Measurements from ENCODE around the gene PLAAT3. TPM values are rescaled to one million over a fixed set of nuclear protein-coding genes. Genes with fewer than 3 reads are reported as not detected.

Gene PLAAT3
- total RNA-seq, 1 donor from 2014 or later: 19.8 TPM

DNA sequence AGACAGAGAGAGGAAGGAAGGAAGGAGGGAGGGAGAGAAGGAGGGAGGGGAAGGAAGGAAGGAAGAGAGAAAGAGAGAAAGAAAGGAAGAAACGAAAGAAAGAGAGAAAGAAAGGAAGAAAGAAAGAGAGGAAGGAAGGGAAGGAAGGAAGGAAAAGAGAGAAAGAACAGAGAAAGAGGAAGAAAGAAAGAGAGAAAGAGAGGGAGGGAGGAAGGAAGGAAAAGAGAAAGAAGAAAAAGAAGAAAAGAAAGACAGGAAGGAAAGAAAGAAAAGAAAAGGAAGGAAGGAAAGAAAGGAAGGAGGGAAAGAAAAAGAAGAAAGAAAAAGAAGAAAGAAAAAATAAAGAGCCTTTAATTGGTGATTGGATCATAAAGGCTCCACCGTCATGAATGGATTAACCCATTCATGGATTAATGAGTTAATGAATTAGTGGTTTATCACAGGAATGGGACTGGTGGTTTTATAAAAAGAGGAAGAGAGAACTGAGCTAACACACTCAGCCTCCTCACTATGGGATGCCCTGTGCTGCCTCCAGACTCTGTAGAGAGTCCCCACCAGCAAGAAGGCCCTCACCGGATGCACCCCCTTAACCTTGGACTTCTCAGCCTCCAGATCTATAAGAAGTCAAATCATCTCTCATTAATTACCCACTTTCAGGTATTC lies 42.1 kb downstream of the PLAAT3 start:
- no peak overlapping the region for H3K9ac ChIP-seq (ENCODE audit: low read depth in 1 of 3, low read length in 3 of 3)

DNA sequence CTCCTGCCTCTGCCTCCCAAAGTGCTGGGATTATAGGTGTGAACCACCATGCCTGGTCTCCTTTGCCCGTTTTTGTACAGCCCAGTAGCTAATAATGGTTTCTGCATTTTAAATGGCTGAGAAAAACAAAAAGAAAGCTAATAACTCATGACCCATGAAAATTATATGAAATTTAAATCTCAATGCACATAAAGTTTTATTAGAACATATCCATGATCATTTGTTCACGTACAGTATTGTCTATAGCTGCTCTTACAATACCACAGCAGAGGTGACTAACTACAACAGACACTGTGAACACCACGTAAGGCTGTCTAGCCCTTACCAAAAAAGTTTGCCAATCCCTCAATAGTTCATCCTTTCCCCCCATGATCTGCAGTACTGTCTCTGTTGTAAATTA lies 44.7 kb downstream of the PLAAT3 start:
- H3K9ac ChIP-seq (ENCODE audit: low read depth in 1 of 3, low read length in 3 of 3): no peak overlapping the region
- peaks cover 0 to 4% (median 0%) of the 10 kb centered on the region in 3 donors for H3K36me3 ChIP-seq (ENCODE audit: control insufficient read depth in 3 of 3, insufficient read depth in 3 of 3, low read length in 3 of 3)
- no peak overlapping the region for H3K4me3 ChIP-seq (ENCODE audit: low read length in 3 of 3)
- no peaks in the 10 kb centered on the region for H3K9me3 ChIP-seq (ENCODE audit: control insufficient read depth in 3 of 3, low read length in 3 of 3)
- no peak overlapping the region for H3K27ac ChIP-seq (ENCODE audit: low read depth, low read length)
- peaks cover 17 to 22% (median 20%) of the 10 kb centered on the region in 3 donors for H3K4me1 ChIP-seq (ENCODE audit: control insufficient read depth in 3 of 3, insufficient read depth in 3 of 3, low read length in 3 of 3)
- no peaks in the 10 kb centered on the region for H3K27me3 ChIP-seq (ENCODE audit: control insufficient read depth in 3 of 3, insufficient read depth in 3 of 3, low read length in 3 of 3)

More for the DNA sequence above, 42.1 kb downstream of the PLAAT3 start:
- Histone ChIP-seq H3K27me3 (ENCODE audit: control insufficient read depth in 3 of 3, insufficient read depth in 3 of 3, low read length in 3 of 3) (no peaks in the 10 kb centered on the region), H3K9me3 (ENCODE audit: control insufficient read depth in 3 of 3, low read length in 3 of 3) (no peaks in the 10 kb centered on the region), H3K4me3 (ENCODE audit: low read length in 3 of 3) (no peak overlapping the region), H3K36me3 (ENCODE audit: control insufficient read depth in 3 of 3, insufficient read depth in 3 of 3, low read length in 3 of 3) (peaks cover 0 to 4% (median 3%) of the 10 kb centered on the region in 3 donors), H3K4me1 (ENCODE audit: control insufficient read depth in 3 of 3, insufficient read depth in 3 of 3, low read length in 3 of 3) (peaks cover 22 to 33% (median 24%) of the 10 kb centered on the region in 3 donors), H3K27ac (ENCODE audit: low read depth, low read length) (no peak overlapping the region)

DNA sequence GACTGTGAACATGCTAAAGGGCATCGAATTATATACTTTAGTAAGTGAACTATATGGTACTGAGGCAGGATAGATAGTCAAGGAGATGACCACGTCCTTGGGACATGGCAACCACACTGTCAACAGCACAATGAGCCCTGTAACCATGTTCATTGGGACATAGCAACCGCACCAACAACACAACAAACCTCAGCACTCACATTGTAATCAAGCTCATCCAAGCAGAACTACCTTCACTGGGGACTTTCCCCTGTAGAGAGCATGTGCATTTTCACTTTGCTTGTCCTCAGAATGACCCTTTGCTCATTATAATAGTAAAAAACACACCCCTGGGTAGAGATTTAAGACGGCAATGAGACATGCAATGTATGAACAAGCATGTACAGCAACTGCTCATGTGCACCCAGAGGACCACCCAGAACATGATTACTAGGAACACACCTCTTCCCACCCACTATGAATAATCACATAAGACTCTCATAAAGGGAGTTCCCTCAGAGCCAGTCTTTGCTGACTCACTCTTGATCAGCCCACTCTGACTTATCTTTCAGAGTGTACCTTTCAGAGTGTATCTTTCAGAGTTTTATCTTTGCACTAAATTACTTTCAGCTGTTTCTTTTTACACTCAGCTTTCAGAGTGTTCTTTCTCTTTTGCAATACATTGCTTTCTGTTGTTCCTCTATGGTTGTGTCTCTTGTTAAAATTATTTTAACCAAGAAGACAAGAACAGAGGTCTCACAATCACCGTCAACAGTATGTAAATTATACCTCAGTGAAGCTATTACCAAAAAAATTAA lies 47.0 kb downstream of the PLAAT3 start:
- Histone ChIP-seq H3K4me3 (ENCODE audit: low read length in 3 of 3) (peak overlapping the region in 1 of 3 donors; percentile 6), H3K4me1 (ENCODE audit: control insufficient read depth in 3 of 3, insufficient read depth in 3 of 3, low read length in 3 of 3) (peaks cover 7 to 11% (median 9%) of the 10 kb centered on the region in 3 donors), H3K36me3 (ENCODE audit: control insufficient read depth in 3 of 3, insufficient read depth in 3 of 3, low read length in 3 of 3) (no peaks in the 10 kb centered on the region), H3K27me3 (ENCODE audit: control insufficient read depth in 3 of 3, insufficient read depth in 3 of 3, low read length in 3 of 3) (no peaks in the 10 kb centered on the region), H3K9ac (ENCODE audit: low read depth in 1 of 3, low read length in 3 of 3) (peak overlapping the region in 1 of 3 donors; percentile 10), H3K9me3 (ENCODE audit: control insufficient read depth in 3 of 3, low read length in 3 of 3) (no peaks in the 10 kb centered on the region), H3K27ac (ENCODE audit: low read depth, low read length) (peak overlapping the region; percentile 14)

DNA sequence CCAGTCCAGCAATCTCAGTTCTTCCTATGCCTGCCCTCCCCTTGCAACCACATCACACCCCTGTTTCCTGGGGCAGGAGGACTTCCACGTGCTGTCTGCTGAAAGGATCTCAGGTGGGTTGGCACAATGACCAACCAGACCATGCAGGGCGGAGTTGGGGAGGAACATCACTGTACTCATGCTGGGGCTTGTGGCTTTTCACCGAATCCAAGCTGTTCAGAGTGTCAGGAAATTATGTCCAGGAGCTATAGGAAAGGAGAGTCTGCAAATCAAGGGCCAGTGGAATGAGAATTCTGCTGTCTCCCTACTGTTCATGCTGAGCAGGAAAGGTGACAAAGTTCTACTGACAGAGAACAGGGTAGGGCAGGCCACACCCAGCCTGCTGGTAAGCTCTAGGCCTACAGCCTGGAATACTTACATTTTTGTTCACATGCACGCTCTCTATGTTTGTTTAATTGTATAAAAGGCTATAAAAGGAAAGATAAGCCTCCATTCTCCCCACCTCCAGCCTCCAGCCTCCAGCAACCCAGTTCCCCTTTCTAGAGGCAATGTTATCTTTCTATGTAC lies 49.4 kb downstream of the PLAAT3 start:
- Histone ChIP-seq H3K9me3 (ENCODE audit: control insufficient read depth in 3 of 3, low read length in 3 of 3) (no peaks in the 10 kb centered on the region), H3K4me1 (ENCODE audit: control insufficient read depth in 3 of 3, insufficient read depth in 3 of 3, low read length in 3 of 3) (peaks cover 7 to 13% (median 9%) of the 10 kb centered on the region in 3 donors), H3K27me3 (ENCODE audit: control insufficient read depth in 3 of 3, insufficient read depth in 3 of 3, low read length in 3 of 3) (no peaks in the 10 kb centered on the region), H3K9ac (ENCODE audit: low read depth in 1 of 3, low read length in 3 of 3) (no peak overlapping the region), H3K27ac (ENCODE audit: low read depth, low read length) (no peak overlapping the region), H3K36me3 (ENCODE audit: control insufficient read depth in 3 of 3, insufficient read depth in 3 of 3, low read length in 3 of 3) (no peaks in the 10 kb centered on the region), H3K4me3 (ENCODE audit: low read length in 3 of 3) (no peak overlapping the region)

DNA sequence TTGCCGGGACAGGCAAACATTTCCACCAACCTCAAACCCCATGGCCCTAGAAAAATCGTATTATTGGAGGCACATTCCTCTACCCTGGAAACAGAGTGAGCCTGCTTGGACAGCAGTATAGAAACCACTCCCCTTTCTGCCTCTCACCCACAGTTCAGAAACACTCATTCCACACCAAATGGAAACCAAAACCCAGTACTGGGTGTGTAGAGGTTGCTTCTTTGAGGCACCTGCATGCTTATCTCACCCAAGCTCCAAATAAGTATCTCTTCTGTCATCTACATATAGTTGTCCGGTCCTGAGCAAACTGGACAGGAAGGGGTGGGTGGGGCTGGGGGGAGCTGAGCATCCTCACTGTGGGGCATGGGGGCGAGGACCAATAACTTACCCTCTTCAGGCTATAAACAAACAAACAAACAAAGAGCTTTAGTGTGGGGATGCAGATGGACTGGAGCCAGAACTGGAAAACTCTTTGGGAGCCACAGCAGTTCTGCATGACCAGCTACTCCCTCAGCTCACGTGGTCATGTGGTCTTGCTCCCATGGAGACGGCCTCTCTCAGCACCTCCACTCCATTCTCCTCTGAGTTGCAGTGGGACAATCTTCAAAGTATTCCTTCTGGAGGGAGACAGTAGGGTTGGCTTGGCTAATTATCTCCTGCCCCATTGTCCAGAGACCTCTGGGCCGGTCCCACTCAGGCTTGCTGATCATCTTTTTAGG lies 50.0 kb downstream of the PLAAT3 start:
- Histone ChIP-seq H3K4me1 (ENCODE audit: control insufficient read depth in 3 of 3, insufficient read depth in 3 of 3, low read length in 3 of 3) (peaks cover 7 to 13% (median 9%) of the 10 kb centered on the region in 3 donors), H3K9ac (ENCODE audit: low read depth in 1 of 3, low read length in 3 of 3) (no peak overlapping the region), H3K36me3 (ENCODE audit: control insufficient read depth in 3 of 3, insufficient read depth in 3 of 3, low read length in 3 of 3) (no peaks in the 10 kb centered on the region), H3K4me3 (ENCODE audit: low read length in 3 of 3) (no peak overlapping the region), H3K9me3 (ENCODE audit: control insufficient read depth in 3 of 3, low read length in 3 of 3) (no peaks in the 10 kb centered on the region), H3K27me3 (ENCODE audit: control insufficient read depth in 3 of 3, insufficient read depth in 3 of 3, low read length in 3 of 3) (no peaks in the 10 kb centered on the region), H3K27ac (ENCODE audit: low read depth, low read length) (no peak overlapping the region)

DNA sequence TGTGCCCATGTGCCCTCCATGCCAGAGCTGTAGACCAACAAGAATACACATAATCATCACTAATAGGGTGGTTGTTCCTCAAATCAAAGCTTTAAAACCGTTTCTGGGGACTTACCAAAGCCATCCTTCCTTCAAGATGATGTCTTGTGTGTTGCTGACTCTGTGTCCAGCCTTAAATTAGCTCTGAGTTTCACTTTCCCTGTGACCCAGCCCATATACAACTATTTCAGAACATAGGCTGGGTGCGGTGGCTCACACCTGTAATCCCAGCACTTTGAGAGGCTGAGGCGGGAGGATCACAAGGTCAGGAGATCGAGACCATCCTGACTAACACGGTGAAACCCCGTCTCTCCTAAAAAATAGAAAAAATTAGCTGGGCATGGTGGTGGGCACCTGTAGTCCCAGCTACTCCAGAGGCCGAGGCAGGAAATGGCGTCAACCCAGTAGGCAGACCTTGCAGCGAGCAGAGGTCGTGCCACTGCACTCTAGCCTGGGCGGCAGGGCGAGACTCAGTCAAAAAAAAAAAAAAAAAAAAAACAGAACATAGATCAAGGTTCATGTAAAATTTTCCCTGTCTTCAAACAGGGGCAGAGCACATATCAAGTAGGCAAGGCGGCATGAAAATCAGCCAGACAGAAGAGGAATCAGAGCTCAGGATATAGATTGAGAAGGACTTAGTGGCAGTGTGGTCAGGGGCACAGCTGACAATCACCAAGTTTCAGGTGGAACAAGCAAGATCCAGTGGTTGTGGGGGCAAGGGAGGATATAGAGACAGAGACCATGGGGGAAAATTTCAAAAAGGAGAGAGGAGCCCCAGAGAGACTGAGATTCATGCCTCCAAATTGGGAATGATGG lies 50.8 kb downstream of the PLAAT3 start, which contains the start of gene PLAAT2:
TSS of gene PLAAT2 (minus strand) at position 179 of the 855 bp plus-strand sequence. CDS start at position 124, 55 bp downstream.
- Histone ChIP-seq H3K4me1 (ENCODE audit: control insufficient read depth in 3 of 3, insufficient read depth in 3 of 3, low read length in 3 of 3) (peaks cover 7 to 13% (median 9%) of the 10 kb centered on the region in 3 donors), H3K27ac (ENCODE audit: low read depth, low read length) (no peak within 1 kb of the TSS), H3K36me3 (ENCODE audit: control insufficient read depth in 3 of 3, insufficient read depth in 3 of 3, low read length in 3 of 3) (no peaks in the 10 kb centered on the region), H3K27me3 (ENCODE audit: control insufficient read depth in 3 of 3, insufficient read depth in 3 of 3, low read length in 3 of 3) (no peaks in the 10 kb centered on the region), H3K9ac (ENCODE audit: low read depth in 1 of 3, low read length in 3 of 3) (no peak within 1 kb of the TSS), H3K9me3 (ENCODE audit: control insufficient read depth in 3 of 3, low read length in 3 of 3) (no peaks in the 10 kb centered on the region), H3K4me3 (ENCODE audit: low read length in 3 of 3) (no peak within 1 kb of the TSS)

DNA sequence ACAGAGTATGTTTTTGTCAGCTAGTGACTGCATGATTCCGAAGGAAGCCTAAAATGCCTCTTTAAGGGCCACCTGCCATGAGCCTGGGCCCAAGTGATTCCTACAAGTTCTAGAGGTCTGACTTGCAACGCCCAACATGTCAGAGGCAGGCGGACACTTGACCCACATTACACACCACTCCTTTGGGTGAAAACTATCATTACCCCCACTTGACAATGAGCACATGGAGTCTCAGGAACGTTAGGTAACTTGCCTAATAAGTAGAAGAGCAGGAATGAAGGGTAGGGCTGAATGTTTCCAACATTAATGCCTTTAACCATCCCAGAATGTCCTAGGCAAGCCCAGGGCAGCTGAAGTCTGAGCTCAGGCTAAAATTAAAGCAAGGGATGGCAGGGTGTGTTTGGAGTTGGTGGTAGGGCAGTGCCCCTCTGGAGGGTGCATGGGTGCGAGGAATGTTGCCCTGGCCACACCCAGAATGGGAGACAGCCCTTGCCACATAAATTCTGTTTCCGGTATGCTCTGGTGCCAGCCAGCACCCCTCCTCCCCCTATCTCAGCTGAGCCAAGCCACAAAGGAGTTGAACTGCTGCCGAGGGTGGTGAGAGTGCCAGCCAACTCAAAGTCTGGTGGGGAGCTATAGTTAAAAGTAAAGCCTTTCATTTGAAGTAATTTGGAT lies 53.6 kb downstream of the PLAAT3 start:
- peaks cover 0 to 4% (median 0%) of the 10 kb centered on the region in 3 donors for H3K4me1 ChIP-seq (ENCODE audit: control insufficient read depth in 3 of 3, insufficient read depth in 3 of 3, low read length in 3 of 3)
- no peak overlapping the region for H3K27ac ChIP-seq (ENCODE audit: low read depth, low read length)
- H3K9ac ChIP-seq (ENCODE audit: low read depth in 1 of 3, low read length in 3 of 3): no peak overlapping the region
- no peak overlapping the region for H3K4me3 ChIP-seq (ENCODE audit: low read length in 3 of 3)
- no peaks in the 10 kb centered on the region for H3K9me3 ChIP-seq (ENCODE audit: control insufficient read depth in 3 of 3, low read length in 3 of 3)
- H3K36me3 ChIP-seq (ENCODE audit: control insufficient read depth in 3 of 3, insufficient read depth in 3 of 3, low read length in 3 of 3): no peaks in the 10 kb centered on the region
- no peaks in the 10 kb centered on the region for H3K27me3 ChIP-seq (ENCODE audit: control insufficient read depth in 3 of 3, insufficient read depth in 3 of 3, low read length in 3 of 3)

DNA sequence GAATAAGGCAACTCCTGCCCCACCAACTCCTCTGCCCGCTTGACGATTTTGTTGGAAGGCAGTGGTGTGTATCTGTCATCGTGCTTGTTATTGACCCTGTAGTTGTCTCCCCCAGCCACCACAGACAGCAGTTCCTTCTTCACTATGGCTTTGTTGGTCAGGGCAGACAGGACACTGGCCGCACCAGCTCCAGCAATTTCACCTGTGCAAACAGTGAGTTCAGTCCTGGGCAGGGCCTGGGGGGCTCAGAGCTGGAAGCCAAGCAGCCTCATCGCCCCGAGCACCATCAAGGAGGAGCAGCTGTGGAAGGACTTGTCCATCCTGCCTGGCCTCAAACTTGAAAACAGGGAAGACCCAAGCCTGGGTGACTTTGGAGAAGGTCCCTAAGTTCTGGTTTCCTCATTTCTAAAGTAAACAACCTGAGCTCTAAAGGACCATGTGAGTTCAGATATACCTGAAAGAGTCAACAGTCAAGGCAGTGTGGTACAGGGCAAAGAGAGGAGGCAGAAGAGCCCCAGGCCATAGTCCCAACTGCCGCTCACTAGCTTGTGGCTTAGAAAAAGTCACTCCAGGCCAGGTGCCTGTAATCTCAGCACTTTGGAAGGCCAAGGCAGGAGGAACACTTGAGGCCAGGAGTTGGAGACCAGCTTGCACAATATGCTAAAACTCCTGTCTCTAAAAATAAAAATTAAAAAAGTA lies 55.6 kb downstream of the PLAAT3 start:
- H3K4me1 ChIP-seq (ENCODE audit: control insufficient read depth in 3 of 3, insufficient read depth in 3 of 3, low read length in 3 of 3): peaks cover 0 to 4% (median under 1%) of the 10 kb centered on the region in 3 donors
- no peaks in the 10 kb centered on the region for H3K36me3 ChIP-seq (ENCODE audit: control insufficient read depth in 3 of 3, insufficient read depth in 3 of 3, low read length in 3 of 3)
- H3K27ac ChIP-seq (ENCODE audit: low read depth, low read length): no peak overlapping the region
- H3K9me3 ChIP-seq (ENCODE audit: control insufficient read depth in 3 of 3, low read length in 3 of 3): no peaks in the 10 kb centered on the region
- no peak overlapping the region for H3K4me3 ChIP-seq (ENCODE audit: low read length in 3 of 3)
- H3K27me3 ChIP-seq (ENCODE audit: control insufficient read depth in 3 of 3, insufficient read depth in 3 of 3, low read length in 3 of 3): no peaks in the 10 kb centered on the region
- no peak overlapping the region for H3K9ac ChIP-seq (ENCODE audit: low read depth in 1 of 3, low read length in 3 of 3)
